CD14-positive monocyte (primary cell): Measurements from ENCODE around the gene PAPPA2. TPM values are rescaled to one million over a fixed set of nuclear protein-coding genes. Genes with fewer than 3 reads are reported as not detected.

ENCODE experiments used
- DNase-seq, 3 donors: peaks; one replicate each; pipeline ENCODE4 v3.0.0-alpha.2; 2011 to 2022
- H2AFZ ChIP-seq: 2 replicates; pipeline ENCODE4 v1.6.0; 2012; ENCODE audit warnings: mild to moderate bottlenecking, low read depth, low read length, inconsistent platforms; ENCODE audit not compliant: insufficient read depth, poor library complexity, severe bottlenecking
- H3K27ac ChIP-seq, 2 donors: 1 replicate in 1 of 2; 2 replicates in 1 of 2; pipeline ENCODE4 v1.5.1; 2012 to 2013; ENCODE audit warnings: low read length in 2 of 2, control low read depth in 1 of 2, inconsistent platforms in 1 of 2, low read depth in 1 of 2, mild to moderate bottlenecking in 1 of 2
- H3K27me3 ChIP-seq, 2 donors: one replicate each; pipeline versions ENCODE4 v1.6.0 to v1.6.1; 2011 to 2013; ENCODE audit warnings: low read length in 2 of 2; ENCODE audit not compliant: control insufficient read depth in 2 of 2, insufficient read depth in 2 of 2
- H3K36me3 ChIP-seq, 2 donors: replicated peaks in 1 of 2; 1 replicate in 1 of 2; 2 replicates in 1 of 2; pipeline versions ENCODE4 v1.5.1 to v1.6.1; 2012 to 2013; ENCODE audit warnings: low read length in 2 of 2, control low read depth in 1 of 2, inconsistent platforms in 1 of 2, mild to moderate bottlenecking in 1 of 2; ENCODE audit not compliant: insufficient read depth in 2 of 2, control insufficient read depth in 1 of 2
- H3K4me1 ChIP-seq, 2 donors: 1 replicate in 1 of 2; 2 replicates in 1 of 2; pipeline versions ENCODE4 v1.5.1 to v1.6.1; 2012 to 2013; ENCODE audit warnings: low read length in 2 of 2, control low read depth in 1 of 2, inconsistent platforms in 1 of 2, mild to moderate bottlenecking in 1 of 2, moderate library complexity in 1 of 2; ENCODE audit not compliant: insufficient read depth in 2 of 2, control insufficient read depth in 1 of 2
- H3K4me2 ChIP-seq: replicated peaks from 2 replicates; pipeline ENCODE3; 2012; ENCODE audit warnings: low read length, moderate library complexity, mild to moderate bottlenecking; ENCODE audit not compliant: poor library complexity, severe bottlenecking; ENCODE audit errors: extremely low read depth
- H3K4me3 ChIP-seq, 3 experiments: fragments of 200-600 bp in 1 of 3; sonication (generic) in 1 of 3; replicated peaks in 1 of 3; 1 replicate in 2 of 3; 2 replicates in 1 of 3; pipeline ENCODE4 v1.5.1; 2011 to 2013; ENCODE audit warnings: low read length in 3 of 3, mild to moderate bottlenecking in 3 of 3, control low read depth in 2 of 3, low read depth in 2 of 3, inconsistent platforms in 1 of 3, moderate library complexity in 1 of 3
- H3K79me2 ChIP-seq: 2 replicates; pipeline ENCODE4 v1.6.0; 2012; ENCODE audit warnings: mild to moderate bottlenecking, control low read depth, inconsistent platforms, low read length, moderate library complexity; ENCODE audit not compliant: insufficient read depth
- H3K9ac ChIP-seq: 2 replicates; pipeline ENCODE4 v1.6.0; 2017; ENCODE audit warnings: low read length, mild to moderate bottlenecking; ENCODE audit not compliant: insufficient read depth, poor library complexity, severe bottlenecking
- H3K9me3 ChIP-seq, 2 donors: replicated peaks in 1 of 2; 1 replicate in 1 of 2; 2 replicates in 1 of 2; pipeline versions ENCODE4 v1.5.1 to v1.6.1; 2012 to 2013; ENCODE audit warnings: low read length in 2 of 2, control low read depth in 1 of 2; ENCODE audit not compliant: control insufficient read depth in 1 of 2, insufficient read depth in 1 of 2
- H4K20me1 ChIP-seq: 2 replicates; pipeline ENCODE4 v1.6.0; 2012; ENCODE audit warnings: mild to moderate bottlenecking, low read length, control low read depth, moderate library complexity; ENCODE audit not compliant: insufficient read depth
- H3K27ac Mint-ChIP-seq, 7 donors: one replicate each; pipeline ENCODE4 v1.8.0; 2020; ENCODE audit warnings: mild to moderate bottlenecking in 7 of 7, mixed read lengths in 7 of 7, moderate library complexity in 6 of 7, inconsistent platforms in 2 of 7
- H3K27me3 Mint-ChIP-seq, 3 donors: one replicate each; pipeline ENCODE4 v1.8.0; 2021 to 2022; ENCODE audit warnings: low read depth in 3 of 3, mild to moderate bottlenecking in 3 of 3, mixed read lengths in 3 of 3, moderate library complexity in 3 of 3, inconsistent platforms in 1 of 3
- H3K36me3 Mint-ChIP-seq, 2 donors: one replicate each; pipeline ENCODE4 v1.8.0; 2020; ENCODE audit warnings: mixed read lengths in 2 of 2, inconsistent platforms in 1 of 2, mild to moderate bottlenecking in 1 of 2
- H3K4me1 Mint-ChIP-seq: one replicate; pipeline ENCODE4 v1.8.0; 2020; ENCODE audit warnings: mild to moderate bottlenecking, mixed read lengths
- H3K4me3 Mint-ChIP-seq, 2 donors: one replicate each; pipeline ENCODE4 v1.8.0; 2020; ENCODE audit warnings: mild to moderate bottlenecking in 2 of 2, mixed read lengths in 2 of 2, moderate library complexity in 1 of 2
- H3K9me3 Mint-ChIP-seq, 7 donors: one replicate each; pipeline ENCODE4 v1.8.0; 2020 to 2022; ENCODE audit warnings: mixed read lengths in 7 of 7, mild to moderate bottlenecking in 6 of 7, moderate library complexity in 6 of 7, inconsistent platforms in 2 of 7
- WGBS: methylation state at CpG from one replicate; pipeline ENCODE4 v1.1.5; 2013; ENCODE audit warnings: missing lambda C conversion rate; ENCODE audit not compliant: insufficient coverage; 5-methylcytosine and 5-hydroxymethylcytosine counted together
- intact Hi-C, 2 donors: fragments of 100-400 bp; cut with micrococcal nuclease; formaldehyde crosslinking; loops; one replicate each; pipeline versions ENCODE4 v1.15.0 to v1.15.1; 2023
- polyA plus RNA-seq, 3 donors: library from polyadenylated mRNA; depleted of rRNA in 1 of 3; unstranded in 2 of 3; stranded (reverse) in 1 of 3; fragments of 300-500 nt in 2 of 3; fragments of >200 nt in 1 of 3; fragmentation: Illumina TruSeq in 2 of 3; gene quantifications; 1 replicate in 2 of 3; 2 replicates in 1 of 3; pipeline ENCODE4 v1.2.3, GENCODE V29; 2012 to 2021
- TF ChIP-seq, protein P1 (sequence below): fragments of 200-600 bp; IDR thresholded peaks from one replicate; pipeline ENCODE4 v1.8.0; 2022; ENCODE audit warnings: antibody characterized with exemption, mild to moderate bottlenecking

PAPPA2 gene
- polyA plus RNA-seq, 3 donors, result not detected

DNA sequence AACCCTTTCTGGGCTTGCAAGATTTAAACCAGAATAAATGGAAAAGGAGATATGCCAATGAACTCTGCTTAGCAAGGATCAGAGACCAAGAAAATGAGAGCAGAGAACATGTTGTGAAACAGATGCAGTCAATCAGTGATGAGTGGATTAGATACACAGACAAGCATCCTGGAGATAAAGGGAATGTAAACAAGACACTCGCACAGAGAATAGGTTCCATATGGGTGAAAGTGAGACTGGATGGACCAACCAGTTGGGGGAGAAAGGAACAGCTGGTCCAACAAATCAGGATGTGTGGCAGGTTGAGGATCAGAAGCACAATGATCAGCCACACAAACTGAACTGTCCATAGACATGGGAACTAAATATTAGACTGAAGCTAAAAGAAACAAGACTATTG, 363.3 kb downstream of the PAPPA2 start:
- DNase-seq, result no peak
- WGBS, result 17% methylated on average over 1 of the region's 1 CpG
- no peaks in the 10 kb centered on the region for H4K20me1 ChIP-seq
- no peaks in the 10 kb centered on the region for H3K79me2 ChIP-seq
- Mint-ChIP-seq H3K4me3 (no peak overlapping the region), H3K27ac (no peak overlapping the region), H3K4me1 (no peaks in the 10 kb centered on the region), H3K36me3 (no peaks in the 10 kb centered on the region), H3K9me3 (peaks cover 0 to 2% (median 0%) of the 10 kb centered on the region in 7 donors), H3K27me3 (no peaks in the 10 kb centered on the region)
- no peaks in the 10 kb centered on the region for H3K36me3 ChIP-seq
- no peak overlapping the region for H3K27ac ChIP-seq
- no peaks in the 10 kb centered on the region for H3K4me1 ChIP-seq
- intact Hi-C loops, result no loop called here
- no peak overlapping the region for H2AFZ ChIP-seq
- H3K9me3 ChIP-seq, result no peaks in the 10 kb centered on the region
- H3K27me3 ChIP-seq, result no peaks in the 10 kb centered on the region
- no peak overlapping the region for H3K9ac ChIP-seq
- no peak overlapping the region for H3K4me3 ChIP-seq
- no peak overlapping the region for H3K4me2 ChIP-seq
- TF ChIP-seq, protein P1, sequence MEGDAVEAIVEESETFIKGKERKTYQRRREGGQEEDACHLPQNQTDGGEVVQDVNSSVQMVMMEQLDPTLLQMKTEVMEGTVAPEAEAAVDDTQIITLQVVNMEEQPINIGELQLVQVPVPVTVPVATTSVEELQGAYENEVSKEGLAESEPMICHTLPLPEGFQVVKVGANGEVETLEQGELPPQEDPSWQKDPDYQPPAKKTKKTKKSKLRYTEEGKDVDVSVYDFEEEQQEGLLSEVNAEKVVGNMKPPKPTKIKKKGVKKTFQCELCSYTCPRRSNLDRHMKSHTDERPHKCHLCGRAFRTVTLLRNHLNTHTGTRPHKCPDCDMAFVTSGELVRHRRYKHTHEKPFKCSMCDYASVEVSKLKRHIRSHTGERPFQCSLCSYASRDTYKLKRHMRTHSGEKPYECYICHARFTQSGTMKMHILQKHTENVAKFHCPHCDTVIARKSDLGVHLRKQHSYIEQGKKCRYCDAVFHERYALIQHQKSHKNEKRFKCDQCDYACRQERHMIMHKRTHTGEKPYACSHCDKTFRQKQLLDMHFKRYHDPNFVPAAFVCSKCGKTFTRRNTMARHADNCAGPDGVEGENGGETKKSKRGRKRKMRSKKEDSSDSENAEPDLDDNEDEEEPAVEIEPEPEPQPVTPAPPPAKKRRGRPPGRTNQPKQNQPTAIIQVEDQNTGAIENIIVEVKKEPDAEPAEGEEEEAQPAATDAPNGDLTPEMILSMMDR, result no peak

DNA sequence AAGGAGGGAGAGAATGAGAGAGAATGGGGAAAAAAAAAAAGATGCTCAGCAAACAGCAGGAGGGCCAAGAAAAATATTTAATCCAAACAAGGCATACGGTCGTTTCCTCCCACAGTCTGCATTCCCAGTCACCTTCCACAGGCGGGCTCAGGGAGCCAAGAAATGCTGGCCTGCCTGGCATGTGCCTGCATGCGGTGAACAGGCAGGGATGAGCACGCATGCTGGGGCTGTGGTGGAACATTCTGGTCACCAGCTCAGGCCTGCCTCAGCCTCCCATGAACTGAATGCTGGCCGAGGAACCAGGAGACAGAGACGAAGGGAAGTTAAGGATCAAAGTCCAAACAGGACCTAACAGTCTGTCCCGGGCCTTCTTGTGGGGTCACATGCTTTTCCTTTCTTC, 366.3 kb downstream of the PAPPA2 start:
- Histone ChIP-seq H3K4me1 (no peaks in the 10 kb centered on the region), H3K4me2 (no peak overlapping the region), H3K36me3 (no peaks in the 10 kb centered on the region), H3K9ac (no peak overlapping the region), H3K27me3 (no peaks in the 10 kb centered on the region), H2AFZ (no peak overlapping the region), H3K9me3 (no peaks in the 10 kb centered on the region), H3K79me2 (no peaks in the 10 kb centered on the region), H4K20me1 (no peaks in the 10 kb centered on the region), H3K27ac (no peak overlapping the region), H3K4me3 (no peak overlapping the region)
- no peak overlapping the region for H3K27ac Mint-ChIP-seq
- TF ChIP-seq, protein P1, result no peak
- no peaks in the 10 kb centered on the region for H3K4me1 Mint-ChIP-seq
- H3K36me3 Mint-ChIP-seq, result no peaks in the 10 kb centered on the region
- intact Hi-C loops, result no loop called here
- no peak overlapping the region for H3K4me3 Mint-ChIP-seq
- no peak for DNase-seq
- no peaks in the 10 kb centered on the region for H3K27me3 Mint-ChIP-seq
- WGBS, result 71% methylated on average over 8 of the region's 8 CpGs
- H3K9me3 Mint-ChIP-seq, result peaks cover 0 to 2% (median 0%) of the 10 kb centered on the region in 7 donors
